ENCODE data around the gene CACYBP.

- TF ChIP-seq CTCF (conservative IDR thresholded peaks at IDR 0.05; ENCODE audit: low read length) = no peak
- no peak for TF ChIP-seq EZH2phosphoT487 (IDR thresholded peaks at IDR 0.05; ENCODE audit: borderline replicate concordance, low read depth, low read length)
Measured at GRCh38 chr1:175015243-175015642, 15.5 kb downstream of the CACYBP start.

All from OCI-LY7 (cell line).